GM12875 (cell line): ENCODE data around the gene MAPKAPK2.
A peak's percentile ranks its signal among the peaks of the same experiment; 100 is the strongest.

Experiments used
- H3K4me3 ChIP-seq: one replicate; pipeline ENCODE4 v1.5.1; 2011; ENCODE audit warnings: low read depth, low read length, control low read depth
- TF ChIP-seq, protein P1 (sequence below): IDR thresholded peaks from 2 replicates; pipeline ENCODE4 v1.5.1; 2011; ENCODE audit warnings: low read depth, mild to moderate bottlenecking, control low read depth, inconsistent platforms, low read length, moderate library complexity, borderline replicate concordance; ENCODE audit not compliant: insufficient read depth

MAPKAPK2 gene

DNA sequence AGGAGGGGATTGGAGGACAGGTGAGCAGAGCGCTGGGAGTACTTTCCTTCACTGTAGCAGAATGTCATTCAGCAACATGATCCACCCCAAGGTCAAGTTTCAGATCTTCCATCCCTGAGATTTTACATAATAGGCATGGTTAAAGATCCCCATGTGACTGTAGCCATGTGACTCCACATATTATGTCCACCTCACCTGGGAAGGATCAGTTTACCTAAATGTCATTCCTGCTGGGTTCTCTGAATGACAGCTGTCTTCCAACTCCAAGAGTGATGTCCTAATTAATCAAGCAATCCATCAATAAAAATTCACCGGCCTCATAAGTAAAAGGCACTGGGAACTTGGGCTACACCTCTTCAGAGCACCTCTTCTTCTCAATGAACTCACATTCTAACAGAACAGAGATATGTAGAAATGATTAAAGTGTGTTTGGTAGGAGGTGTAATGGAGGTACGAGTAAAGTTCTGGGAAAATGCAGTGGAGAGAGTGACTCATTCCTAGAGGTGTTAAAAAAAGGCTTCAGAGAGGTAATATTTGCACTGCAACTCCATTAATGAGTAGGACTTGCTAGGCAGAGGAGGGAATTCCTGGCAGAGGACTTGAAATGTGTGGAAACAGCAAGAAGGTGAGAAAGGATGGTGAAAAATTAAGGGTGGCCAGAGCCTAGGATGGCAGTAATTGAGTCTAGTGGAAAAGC, 22.2 kb upstream of the MAPKAPK2 start:
- TF ChIP-seq, protein P1, sequence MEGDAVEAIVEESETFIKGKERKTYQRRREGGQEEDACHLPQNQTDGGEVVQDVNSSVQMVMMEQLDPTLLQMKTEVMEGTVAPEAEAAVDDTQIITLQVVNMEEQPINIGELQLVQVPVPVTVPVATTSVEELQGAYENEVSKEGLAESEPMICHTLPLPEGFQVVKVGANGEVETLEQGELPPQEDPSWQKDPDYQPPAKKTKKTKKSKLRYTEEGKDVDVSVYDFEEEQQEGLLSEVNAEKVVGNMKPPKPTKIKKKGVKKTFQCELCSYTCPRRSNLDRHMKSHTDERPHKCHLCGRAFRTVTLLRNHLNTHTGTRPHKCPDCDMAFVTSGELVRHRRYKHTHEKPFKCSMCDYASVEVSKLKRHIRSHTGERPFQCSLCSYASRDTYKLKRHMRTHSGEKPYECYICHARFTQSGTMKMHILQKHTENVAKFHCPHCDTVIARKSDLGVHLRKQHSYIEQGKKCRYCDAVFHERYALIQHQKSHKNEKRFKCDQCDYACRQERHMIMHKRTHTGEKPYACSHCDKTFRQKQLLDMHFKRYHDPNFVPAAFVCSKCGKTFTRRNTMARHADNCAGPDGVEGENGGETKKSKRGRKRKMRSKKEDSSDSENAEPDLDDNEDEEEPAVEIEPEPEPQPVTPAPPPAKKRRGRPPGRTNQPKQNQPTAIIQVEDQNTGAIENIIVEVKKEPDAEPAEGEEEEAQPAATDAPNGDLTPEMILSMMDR: no peak
- no peak overlapping the region for H3K4me3 ChIP-seq

- TF ChIP-seq, protein P1: no peak
- H3K4me3 ChIP-seq: no peak overlapping the region
Observed at GRCh38 chr1:206663362-206663761, 21.3 kb upstream of the MAPKAPK2 start.

GRCh38 chr1:206663832-206664652, 20.7 kb upstream of the MAPKAPK2 start:
- TF ChIP-seq, protein P1: peak; percentile 68
- peak overlapping the region; percentile 31 for H3K4me3 ChIP-seq

- TF ChIP-seq, protein P1: no peak
- no peak overlapping the region for H3K4me3 ChIP-seq
Observed at GRCh38 chr1:206664740-206665139, 20.0 kb upstream of the MAPKAPK2 start.

GRCh38 chr1:206666031-206666561, 18.6 kb upstream of the MAPKAPK2 start:
- no peak overlapping the region for H3K4me3 ChIP-seq
- TF ChIP-seq, protein P1: no peak

DNA sequence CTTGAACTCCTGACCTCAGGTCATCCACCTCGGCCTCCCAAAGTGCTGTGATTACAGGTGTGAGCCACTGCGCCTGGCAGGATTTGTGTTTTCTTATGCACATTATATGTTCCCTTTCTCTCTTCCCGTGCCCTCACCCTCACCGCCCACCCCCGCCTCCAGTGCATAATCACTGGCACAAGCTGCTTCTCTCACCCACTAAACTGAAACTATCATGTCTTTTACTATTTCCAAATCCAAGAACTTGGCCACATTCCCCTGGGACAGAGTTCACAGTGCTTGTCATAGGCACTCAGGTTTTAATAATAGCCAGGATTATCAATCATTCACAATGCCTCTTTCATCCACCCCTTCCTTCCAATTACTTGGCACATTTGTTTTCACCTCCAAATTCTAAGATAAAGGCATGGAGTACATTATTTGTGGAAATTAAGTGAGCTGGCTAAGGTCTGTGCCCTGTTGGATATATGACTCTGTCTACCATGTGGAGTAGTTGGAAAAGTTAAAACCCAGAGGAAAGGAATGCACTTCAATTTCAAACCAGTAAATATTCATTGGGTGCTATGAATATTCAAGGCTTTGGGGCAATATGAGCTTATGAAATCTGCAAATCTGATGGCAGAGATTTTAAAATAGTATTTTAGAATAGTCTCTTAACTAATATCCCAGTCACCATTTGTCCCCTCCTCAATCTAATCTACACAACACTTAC, 17.6 kb upstream of the MAPKAPK2 start:
- TF ChIP-seq, protein P1: no peak
- no peak overlapping the region for H3K4me3 ChIP-seq
